HG03575 (cell line): ENCODE measurements around the gene NR2F6.
A peak's percentile ranks its signal among the peaks of the same experiment; 100 is the strongest.

ENCODE experiments used
- ATAC-seq: cut with Tn5 transposase; IDR thresholded peaks from one replicate; pipeline ENCODE4 v1.9.1; 2021; ENCODE audit not compliant: unreplicated experiment, insufficient number of reproducible peaks, low FRiP score; ENCODE audit errors: extremely low read depth

Gene NR2F6

DNA sequence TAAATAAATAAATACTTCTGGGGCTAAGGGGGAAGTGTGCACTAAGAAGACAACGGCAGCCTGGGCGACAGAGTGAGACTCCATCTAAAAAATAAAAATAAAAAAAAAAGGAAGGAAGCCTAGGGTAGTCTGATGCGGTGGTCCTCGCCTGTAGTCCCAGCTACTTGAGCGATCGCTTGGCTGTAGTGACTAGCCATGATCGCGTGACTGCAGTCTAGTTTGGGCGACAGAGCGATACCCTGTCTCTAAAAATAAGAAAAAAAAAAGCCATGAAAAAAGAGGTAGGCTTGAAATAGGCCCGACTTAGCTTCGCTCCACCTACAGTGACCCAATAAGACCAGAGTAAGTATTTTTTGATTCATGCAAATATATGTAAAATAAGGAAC is 20.9 kb upstream of the NR2F6 start:
- peak; percentile 17 for ATAC-seq

DNA sequence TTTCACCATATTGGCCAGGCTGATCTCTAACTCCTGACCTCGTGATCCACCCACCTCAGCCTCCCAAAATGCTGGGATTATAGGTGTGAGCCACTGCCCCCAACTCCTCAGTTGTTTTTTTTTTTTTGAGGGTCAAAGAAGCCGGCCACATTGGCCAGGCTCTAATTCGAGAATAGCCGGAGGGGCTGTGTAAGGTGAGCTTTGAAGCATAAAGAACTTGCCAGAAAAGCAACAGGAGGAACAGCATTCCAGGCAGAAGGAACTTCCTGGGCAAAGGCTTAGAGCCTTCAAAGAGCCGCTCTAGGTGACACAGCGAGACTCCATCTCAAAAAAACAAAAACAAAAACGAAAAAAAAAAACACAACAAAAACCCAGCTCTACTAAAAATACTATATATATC is 20.3 kb upstream of the NR2F6 start:
- ATAC-seq, result no peak

DNA sequence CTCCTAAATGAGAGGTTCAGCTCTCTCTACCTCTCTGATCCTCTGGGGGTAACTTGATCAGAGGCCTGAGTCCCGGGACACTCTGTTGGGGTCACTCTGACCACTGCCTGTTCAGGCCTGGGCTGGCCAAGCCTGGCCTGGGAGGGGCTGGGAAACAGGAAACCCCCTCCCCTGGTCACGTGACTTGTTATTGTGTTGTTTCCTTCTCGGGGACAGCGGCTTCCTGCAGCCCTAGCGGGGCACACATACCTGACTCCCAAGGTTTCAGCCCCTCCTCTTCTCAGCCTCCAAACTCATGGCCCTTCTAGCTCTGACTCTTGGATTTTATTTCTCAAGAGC is 18.9 kb upstream of the NR2F6 start, which contains the start of gene USHBP1:
TSS of gene USHBP1 (minus strand) at position 105 of the 339 bp plus-strand sequence. CDS start 446 bp downstream, outside the sequence.
- no peak for ATAC-seq

DNA sequence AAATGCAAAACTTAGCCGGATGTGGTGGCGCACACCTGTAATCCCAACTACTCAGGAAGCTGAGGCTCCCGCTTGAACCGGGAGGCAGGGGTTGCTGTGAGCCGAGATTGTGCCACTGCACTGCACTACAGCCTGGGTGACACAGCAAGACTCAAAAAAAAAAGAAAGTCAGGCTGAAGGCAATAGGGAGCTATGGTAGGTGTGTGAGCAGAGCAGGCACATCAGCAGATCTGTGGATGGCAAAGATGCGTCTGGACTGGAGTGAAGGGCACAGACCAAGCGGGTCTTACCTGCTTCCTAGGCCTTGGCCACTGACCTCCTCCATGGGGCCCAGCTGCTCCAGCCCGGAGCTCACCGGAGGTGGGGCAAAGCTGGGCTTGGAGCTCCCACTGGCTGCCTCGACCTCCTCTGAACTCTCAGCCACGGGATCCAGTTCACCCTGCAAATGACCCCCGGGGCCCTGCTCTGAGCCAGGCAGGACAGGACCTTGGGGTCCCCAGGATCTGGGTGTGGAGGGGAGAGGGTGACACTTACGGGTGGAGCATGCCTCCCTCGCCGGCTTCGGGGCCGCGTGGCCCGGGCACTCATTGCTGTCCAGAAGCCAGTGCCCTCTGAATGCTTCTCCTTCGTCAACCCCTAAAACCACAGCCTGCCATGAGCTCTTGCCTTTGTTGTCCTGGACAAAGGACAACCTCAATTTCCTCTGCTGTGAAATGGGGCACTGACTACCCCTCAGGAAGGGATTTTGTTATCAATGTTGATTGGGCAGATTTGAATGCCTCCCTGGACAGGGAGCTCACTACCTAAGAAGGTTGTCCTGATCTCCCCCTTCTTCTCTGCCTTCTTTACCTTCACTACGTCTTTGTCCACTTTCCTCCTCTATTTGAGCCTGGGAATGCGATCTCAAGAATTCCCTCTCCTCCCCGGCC is 18.3 kb upstream of the NR2F6 start:
- no peak for ATAC-seq

DNA sequence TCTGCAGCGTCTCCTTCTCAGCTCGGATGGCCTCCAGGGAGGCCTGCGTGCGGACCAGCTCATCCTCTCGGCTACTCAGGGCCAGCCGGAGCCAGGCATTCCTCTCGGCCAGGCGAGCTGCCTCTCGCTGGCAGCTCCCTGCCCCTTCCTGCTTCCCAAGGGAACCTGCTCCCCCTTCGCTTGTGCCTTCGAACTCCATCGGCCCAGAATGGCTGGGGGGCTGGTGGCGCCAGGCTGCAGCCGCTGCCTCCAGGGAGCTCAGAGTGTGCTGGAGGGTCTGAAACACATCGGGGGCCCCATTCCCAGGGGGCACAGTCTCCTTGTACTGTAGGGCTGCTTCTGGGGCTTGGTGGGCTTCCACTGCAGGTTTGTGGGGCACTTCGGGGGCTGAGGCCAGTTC is 16.8 kb upstream of the NR2F6 start:
- no peak for ATAC-seq

DNA sequence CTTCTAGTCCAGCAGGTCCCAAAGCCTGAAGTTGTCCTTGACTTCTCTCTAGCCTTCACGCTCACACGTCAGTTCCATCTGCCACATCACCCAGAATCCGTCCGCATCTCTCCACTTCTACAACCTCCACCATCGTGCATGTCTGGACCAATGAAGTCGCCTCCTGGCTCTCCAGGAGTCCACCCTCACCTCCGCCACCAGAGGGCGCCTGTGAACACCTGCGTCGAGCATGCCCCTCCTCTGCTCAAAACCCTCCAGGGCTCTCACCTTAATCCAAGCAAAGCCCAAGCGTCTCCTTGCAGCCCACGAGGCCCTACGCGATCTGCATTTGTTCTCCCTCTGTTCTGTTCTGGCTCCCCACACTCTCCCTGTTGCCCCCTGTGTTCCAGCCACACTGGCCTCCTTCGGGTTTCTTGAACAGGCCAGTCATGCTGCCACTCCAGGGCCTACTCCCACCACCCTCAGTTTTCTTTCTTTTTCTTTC is 15.2 kb upstream of the NR2F6 start:
- no peak for ATAC-seq

DNA sequence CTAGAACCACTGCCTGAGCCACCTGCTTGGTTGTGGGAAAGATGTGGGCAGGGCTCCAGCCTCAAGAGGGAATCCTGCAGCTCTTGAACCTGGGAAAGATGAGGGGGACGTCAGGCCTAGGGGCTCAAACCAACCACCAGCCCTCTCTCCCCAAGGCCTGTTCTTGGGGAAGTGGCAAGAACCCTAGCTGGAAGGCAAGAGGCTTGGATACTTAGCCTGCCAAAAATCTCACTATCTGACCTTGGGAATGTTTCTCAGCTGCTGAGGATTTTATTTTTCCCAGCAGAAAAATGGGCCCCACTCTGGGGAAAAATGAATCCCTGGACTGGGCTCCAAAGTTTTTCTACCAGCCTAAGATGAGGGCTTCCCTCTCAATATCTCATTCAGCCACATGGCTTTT is 14.2 kb upstream of the NR2F6 start:
- ATAC-seq, result no peak

DNA sequence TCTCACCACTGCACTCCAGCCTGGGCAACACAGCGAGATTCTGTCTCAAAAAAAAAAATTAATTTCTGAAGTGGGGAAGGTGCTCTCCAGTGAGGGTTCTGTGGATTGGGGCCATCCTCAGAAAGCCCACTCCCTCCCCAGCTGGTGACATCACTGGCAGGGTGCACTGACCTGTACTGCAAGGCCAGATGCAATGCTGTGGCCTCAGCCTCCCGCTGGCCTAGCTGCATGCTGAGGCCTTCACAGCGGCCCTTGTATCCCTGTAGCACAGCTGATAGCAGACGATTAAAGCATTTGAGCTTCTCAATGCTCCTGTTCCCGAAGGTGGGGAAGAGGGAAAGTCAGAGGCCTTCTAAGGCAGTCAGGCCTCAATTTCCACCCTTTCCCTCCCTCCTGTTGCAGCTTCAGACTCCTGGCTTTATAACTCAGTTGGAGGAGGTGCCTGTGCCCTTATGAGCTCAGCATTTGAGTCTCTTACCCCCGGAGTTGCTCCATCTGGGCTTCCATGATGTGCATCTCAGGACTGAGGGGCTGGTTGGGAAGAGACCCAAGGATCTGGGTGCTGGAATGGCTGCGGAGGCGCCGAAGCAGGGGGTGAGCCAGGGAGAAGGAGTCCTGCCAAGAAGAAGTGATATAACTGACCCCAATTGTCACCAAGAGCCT is 13.5 kb upstream of the NR2F6 start:
- ATAC-seq, result no peak

DNA sequence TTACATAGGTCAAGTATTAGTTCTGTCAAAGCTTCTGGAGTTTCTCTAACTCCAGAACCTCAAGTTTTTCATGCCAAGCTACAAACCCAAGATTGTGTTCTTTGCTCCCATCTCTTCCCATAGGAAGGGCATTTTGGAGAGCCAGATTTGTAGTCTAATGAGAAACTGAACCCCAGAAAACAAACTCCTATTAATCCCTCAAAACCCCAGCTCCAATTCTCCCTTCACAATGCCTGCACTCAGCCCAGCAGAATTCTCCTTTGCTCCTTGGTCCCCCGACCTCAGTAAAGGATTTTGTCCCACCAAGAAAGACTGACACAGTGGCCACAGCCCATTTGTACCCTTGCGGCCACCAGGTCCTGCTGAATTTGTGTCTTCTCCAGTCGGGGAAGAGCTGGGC is 10.4 kb upstream of the NR2F6 start:
- no peak for ATAC-seq

DNA sequence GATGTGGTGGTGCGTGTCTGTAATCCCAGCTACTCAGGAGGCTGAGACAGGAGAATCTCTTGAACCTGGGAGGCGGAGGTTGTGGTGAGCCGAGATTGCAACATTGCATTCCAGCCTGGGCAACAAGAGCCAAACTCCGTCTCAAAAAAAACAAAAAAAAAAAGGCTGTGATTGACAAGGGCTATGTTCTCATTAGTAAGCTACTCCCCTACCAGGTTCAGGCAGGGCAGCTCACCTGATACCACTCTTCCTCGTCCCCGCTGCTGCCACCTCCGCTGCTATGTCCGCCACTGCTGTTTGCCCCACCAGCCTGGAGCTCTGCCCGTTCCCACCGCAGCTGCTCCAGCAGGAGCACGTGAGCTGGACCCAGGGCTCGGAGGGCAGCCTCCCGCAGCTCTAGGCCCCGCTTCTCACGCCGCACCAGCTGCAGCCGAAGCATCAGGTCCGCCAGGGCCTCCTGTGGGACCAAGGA is 9.5 kb upstream of the NR2F6 start:
- no peak for ATAC-seq

DNA sequence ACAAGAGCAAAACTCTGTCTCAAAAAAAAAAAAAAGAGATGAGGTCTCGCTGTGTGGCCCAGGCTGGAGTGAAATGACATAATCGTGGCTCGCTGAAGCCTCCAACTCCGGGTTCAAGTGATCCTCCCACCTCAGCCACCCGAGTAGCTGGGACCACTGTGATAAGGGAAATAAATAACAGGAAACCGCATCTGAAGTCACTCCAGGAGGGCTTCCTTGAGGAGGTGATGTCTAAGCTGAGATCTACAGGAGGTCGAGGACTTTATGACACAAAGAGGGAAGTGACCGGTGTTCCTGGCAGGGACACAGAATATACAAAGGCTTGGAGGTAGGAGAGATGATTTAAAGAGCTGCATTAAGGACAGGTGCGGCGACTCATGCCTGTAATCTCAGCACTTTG is 8.9 kb upstream of the NR2F6 start:
- ATAC-seq, result no peak

DNA sequence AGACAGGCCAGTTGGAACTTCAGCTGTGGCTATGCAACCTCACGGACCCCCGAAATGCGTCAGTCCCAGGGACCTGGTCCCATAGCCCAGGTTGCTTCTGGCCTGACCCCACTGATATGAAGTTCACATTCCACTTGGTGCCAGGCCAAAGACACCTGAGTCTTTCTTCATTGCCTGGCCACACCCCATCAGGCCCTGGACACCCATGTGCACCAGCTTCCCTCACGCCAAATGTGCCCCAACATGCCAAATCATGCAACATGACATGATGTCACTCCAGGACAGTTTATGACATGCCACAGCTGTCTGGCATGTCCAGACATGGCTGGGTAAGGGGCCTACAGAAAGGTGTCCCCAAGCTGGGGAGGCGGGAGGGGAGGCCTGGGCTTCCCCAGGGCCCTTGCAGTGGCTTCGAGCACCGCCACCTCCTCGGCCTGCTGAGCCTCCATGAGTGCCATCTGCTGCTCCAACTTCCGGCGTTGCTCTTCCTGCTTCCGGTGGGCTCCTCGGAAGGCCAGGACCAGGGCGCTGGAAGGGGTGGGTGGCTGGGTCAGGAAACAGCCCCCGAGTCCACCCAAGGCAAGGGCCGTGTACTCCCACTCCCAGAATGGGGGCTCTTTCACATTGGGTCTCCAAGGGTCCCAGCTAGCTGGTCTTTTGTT is 4.3 kb upstream of the NR2F6 start:
- ATAC-seq, result no peak

DNA sequence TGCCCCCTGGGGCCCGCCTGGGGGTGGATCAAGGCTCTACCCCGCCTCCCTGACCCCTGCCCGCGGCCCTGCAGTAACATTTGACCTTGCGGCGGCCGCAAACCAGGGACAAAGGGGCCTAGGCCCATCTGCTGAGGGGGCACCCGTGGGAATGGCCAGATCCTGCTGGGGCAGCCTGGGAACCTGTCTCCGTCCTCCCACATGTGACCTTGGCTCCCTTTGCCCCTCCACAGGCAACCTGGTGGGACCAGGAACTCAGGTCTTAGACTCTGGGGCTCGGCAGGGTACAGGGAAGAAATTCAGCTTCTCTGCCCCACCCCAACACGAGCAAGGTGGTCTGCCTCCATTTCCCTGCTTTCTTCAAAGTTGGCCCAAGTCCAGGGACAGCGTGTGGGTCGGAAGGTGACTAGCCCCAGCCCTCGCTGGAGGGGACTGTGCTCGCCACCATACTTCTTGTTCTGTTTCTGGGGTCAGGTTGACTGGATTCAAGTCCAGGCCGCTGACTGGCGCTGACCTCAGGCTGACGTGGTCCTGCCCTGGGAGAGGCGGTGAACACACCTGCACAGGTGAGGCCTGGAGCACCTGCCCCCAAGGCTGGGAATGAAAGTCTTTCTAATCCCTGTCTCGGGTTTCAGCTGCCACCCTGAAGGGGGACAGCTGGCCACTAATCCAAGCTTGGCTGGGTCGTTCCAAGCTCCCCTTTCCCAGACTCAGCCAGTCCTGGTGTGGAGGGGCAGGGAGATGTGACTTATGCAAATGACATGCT is 2.5 kb upstream of the NR2F6 start:
- ATAC-seq, result no peak

DNA sequence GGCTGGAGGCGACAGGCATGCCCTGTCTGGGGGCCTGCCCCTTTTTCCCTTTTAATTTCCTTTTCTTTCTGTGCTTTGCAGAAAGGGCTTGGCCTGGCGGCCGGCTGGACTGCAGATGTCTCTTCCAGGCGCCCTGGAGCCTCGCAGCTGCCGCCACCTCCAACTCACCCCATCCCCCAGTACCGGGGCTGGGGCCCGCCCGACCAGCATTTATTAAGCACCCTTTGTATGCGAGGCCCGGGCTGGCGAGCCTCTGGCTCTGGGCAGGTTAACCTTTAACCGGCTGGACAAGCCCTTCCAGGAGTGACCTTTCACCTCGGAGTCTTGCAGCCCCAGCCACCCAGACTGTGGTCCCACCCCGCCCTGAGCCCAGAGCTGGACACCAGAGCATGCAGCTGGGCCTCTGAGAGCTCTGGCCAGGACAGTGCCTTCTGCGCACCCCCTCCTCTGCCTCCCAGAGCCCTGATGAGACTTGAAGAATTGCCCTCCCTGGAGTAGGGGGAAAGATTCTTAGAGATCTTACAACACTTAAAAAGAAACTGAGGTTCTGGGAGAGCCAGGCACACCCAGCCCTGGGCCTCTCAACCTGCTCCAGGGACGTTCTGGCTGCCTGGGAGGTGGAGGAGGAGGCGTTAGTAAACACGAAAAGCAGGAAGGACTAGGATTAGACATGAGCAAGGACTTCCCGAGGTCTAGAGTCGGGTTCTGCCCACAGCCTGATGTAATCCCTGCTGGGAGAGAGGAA is 1.1 kb upstream of the NR2F6 start:
- no peak for ATAC-seq

DNA sequence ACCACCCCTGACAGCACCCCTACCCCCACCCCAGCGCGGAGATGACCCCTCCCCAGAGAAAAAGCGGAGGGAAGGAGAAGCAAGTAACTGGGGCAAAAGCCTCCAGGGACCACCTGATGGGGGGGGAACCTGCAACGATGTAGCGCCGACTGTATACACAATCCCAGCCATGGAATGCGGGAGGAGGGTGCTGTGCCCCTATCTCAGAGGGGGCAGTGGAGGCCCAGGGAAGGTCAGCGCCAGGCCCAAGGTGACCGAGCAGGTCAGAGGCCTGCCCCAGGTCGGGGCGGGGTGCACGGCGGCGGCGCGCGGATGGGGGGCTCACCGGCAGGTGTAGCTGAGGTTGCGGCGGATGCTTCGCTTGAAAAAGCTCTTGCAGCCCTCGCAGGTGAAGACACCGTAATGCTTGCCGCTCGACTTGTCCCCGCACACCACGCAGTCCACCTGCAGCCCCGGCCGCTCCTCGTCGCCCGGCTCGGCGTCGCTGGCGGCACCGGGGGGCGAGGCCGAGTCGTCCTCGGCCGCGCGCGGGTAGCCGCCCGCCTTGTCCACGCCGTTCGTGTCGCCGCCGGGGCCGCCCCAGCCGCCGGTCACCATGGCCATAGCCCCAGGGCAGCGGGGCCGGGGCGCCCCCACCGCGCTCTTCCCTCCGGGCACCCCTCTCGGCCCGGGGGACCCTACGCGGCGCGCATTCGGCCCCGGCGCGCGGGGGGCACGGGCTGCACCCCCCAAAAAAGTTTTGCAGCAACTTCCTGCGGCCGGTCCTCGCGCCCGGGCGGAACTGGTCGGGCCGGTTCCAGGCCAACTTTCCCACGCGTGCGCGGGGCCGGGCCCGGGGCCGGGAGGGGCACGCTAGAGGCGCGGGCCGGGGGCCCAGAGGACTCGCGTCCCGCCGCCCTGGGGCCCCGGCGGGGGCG is 843 bp downstream of the NR2F6 start:
- no peak for ATAC-seq

DNA sequence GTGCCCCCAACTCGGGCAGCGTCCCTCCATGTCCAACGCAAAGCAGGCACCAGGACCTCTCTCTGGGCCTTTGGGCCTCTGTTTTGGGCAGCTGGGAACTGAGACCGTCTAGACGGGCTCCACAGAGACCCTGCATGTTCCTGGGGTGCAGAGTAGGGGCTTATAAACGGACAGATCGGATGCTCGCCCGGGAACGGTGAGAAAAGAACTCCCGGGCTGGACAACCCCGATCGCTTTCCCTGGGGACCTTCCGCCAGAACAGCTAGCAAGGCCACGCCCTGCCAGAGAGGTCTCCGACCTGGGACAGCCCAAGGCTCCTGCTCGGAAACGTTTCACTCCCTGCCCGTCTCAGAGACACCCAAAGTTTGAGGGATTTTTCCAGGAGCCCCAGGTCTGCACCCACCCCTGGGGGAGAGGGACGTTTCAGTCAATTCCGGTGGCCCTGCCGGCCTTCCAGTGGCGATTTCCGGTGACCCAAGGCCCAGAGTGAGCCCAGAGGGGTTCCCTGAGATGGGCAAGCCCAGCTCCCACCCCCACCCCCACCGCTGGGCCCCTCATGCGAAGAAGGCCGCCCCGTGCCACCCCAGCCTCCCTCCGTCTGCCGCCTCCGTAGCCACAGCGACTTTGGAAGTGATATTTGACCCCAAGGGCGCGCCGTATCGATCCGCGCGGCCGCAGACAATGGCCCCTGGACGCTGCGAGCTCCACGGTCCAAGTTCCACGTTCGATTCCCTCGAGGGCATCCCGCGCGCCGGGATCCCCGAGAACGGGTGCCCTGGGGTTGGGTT is 1.7 kb downstream of the NR2F6 start:
- no peak for ATAC-seq
